HG02884 (cell line): ENCODE data around the gene SLC7A6OS.

Source experiments
- ATAC-seq: cut with Tn5 transposase; IDR thresholded peaks from one replicate; pipeline ENCODE4 v1.9.1; 2021; ENCODE audit warnings: mild to moderate bottlenecking, moderate library complexity; ENCODE audit not compliant: unreplicated experiment

Gene SLC7A6OS

DNA sequence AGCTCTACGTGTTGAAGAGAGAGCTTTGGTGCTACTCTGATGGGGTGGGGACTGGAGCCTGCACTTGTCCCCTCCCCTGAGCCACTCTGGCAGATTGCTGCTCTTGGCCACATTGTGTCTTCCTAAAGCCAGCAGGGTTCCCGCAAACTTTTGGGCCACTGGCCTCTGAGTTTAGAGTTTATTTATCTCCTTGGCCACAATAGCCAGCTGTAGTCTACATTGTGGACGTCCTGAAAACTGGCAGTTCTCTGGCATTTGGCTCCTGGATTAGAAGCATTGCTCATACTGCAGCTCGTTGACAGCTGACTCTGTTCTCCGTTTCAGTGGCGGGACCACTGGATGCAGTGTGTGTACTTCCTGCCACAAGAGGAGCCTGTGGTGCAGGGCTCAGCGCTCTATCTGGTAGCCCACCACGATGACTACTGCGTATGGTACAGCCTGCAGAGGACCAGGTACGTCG, 34.6 kb upstream of the SLC7A6OS start:
- no peak for ATAC-seq

DNA sequence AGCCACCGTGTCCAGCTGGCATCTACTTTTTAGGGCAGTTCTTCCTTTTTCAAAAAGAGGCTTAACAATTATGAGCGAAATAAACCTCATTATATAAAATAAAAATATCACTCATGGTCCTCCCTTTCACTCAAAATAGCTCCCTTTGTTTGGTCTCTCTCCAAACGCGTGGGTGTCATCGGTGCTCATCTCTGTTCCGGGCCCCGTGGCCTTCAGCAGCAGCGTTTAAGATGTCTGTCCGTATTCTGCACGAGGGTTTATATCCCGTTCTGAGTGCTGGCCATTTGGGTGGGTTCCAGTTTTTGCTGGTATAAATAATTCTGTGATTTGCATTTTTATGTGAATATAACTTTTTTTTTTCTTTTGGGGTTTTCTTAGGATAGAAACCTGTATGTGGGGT, 33.5 kb upstream of the SLC7A6OS start:
- no peak for ATAC-seq

- no peak for ATAC-seq
These were observed 32.4 kb upstream of the SLC7A6OS start for GRCh38 chr16:68343137-68343536.

DNA sequence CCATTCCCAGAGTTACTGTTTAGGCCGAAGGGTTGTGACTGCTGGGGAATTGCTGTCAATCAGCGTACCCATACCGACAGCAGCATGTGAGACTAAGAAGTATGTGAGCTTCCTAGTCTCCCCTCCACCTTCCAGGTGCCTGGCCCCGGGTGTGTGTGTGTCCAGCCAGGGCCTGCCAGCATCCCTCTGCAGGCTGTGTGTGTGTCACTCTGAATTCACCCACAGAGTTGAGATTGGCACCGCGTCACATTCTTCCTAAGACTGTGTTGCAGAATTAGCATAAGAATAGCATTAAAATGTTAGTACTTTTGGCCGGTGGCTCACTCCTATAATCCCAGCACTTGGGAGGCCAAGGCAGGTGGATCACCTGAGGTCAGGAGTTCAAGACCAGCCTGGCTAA, 31.9 kb upstream of the SLC7A6OS start:
- ATAC-seq = no peak

GRCh38 chr16:68339214-68339613, 28.5 kb upstream of the SLC7A6OS start:
- ATAC-seq = no peak

DNA sequence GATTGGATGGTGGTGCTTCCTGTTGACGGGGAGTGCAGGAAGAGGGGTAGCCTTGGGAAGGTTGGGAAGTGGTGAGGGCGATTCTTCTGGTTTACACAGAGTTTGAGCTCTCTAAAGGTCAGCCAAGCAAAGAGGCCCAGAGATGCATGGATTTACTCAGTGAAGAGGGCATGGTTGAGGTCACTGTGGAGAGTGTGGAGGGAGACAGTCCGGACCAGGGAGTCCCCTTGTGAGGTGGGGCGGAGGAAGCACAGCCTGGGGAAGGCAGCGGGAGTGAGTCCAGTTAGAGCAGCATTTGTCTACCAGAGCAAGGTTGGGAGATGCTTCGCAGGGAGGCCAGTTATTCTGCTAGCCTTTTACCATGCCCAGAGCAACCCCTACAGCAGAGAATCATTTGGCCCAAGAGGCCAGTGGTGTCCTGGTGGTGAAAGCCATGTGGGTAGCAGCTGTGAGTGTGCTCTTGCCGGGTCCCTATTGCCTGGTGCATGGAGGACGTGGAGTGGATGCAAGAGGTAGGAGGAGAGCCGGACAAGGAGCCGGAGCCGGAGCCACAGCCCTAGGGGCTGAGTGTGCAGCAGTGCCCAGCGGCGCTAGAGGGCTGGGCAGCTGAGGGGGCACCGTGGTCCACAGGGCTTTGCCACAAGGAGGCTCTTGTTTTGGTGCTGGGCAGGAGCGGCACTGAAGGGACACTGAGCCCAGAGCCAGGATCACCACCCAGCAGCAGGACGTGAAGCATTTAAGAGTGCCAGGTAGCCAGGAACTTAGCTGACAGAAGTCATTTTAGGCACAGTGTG, 27.8 kb upstream of the SLC7A6OS start:
- ATAC-seq = no peak

GRCh38 chr16:68335175-68335574, 24.4 kb upstream of the SLC7A6OS start:
- ATAC-seq = no peak

DNA sequence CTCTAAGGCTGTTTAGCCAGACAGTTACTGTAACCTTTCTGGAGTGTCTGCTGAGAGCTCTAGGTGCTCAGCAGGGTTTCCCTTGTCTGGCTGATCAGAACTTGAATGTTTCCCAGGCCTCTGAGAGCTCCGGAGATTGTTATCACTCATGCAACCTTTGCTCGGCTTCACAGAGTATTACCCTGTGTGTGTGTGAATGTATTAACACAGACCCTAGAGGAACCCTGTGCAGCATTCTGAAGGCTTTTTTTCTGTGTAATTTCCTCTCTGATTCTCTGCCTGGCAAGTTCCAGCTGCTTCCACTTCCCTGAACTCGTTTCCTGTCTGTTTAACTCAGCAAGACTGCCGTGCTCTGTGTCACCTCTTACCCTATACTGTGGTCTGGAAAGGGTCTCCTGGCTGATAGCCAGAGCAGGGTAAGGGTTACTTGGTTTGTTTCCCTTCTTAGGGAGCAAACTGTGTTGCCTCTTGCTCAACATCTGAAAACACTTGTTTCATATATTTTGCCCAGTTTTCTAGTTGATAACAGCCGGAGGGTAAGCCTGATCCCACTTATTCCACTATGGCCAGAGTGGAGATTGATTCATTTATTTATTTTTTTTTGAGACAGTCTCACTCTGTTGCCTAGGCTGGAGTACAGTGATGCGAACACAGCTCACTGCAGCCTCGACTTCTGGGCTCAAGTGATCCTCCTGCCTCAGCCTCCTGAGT, 21.8 kb upstream of the SLC7A6OS start:
- ATAC-seq = no peak

DNA sequence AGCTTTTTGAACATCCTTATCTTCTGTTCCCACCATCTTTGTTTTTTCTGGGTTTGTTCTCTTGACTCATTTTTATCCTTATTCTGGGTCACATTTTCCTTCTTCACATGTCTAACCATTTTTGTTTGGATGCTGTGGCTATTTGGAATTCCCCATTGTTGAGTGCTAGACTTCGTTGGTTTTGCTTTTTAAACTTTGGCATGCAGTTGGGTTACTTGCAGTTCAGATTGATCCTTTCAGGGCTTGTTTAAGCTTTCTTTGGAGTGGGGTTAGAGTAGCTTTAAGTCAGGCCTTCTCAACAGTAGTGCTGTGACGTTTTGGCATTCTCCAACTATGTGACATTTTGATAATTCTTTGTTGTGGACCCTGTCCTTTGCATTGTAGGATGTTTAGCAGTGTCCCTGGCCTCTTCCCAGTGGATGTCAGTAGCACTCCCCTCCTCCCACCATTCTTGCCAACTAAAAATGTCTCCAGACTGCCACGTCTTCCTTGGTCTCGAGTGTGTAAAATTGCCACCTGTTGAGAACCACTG, 21.2 kb upstream of the SLC7A6OS start:
- ATAC-seq = no peak

DNA sequence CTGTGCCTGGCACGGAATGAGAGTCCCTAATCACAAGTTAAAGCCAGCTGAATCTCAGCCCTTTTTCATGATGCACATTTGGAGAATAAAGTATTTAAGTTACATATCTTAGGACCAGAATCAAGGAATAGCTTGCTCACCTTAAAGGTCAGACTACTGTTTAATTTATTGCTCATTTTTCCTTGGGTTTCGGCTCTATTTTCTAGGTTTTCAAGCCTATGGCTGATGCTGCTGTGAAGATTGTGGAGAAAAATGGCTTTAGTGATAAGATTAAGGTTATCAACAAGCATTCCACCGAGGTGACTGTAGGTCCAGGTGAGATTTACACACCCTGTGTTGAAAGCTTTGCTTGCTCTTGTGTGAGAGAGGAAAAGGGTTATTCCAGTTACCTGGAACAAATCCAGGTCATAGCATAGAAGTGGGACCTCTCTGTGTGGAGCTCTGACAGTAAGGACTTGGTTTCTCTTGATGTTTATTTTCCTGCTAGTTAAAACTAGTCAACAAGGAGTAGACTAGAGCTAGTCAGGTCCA, 18.2 kb upstream of the SLC7A6OS start:
- no peak for ATAC-seq

DNA sequence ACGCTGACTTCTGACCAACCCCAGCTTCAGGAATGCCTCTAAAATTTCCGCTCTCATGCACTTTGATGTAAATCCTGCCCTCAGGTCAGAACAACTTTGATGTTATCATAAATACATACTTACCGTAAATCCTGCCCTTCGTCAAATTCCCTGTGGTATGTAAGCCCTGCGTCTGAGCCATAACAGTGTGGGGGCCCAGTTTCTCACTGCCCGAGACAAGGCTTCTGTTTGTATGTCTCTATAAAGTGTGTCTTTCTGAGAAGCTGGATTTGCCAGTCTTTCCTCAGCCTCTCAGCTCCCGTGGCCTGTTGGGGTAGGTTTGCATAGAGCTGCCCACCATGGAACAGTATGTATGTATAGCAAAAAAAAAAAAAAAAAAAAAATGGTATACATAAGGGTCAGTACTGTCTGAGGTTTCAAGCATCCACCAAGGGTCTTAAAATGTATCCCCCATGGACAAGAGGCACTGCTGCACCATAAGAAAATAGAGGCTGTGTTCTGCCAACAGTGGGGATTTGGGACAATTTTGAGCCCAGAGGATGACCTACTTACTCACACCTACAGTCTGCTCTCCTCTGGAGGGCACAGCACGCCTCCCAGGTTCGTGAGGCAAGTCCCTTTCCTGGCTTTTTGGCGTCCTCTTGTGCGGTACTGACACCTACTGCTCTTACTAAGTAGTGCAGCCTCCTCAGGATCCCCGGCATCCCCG, 17.6 kb upstream of the SLC7A6OS start:
- ATAC-seq = no peak

DNA sequence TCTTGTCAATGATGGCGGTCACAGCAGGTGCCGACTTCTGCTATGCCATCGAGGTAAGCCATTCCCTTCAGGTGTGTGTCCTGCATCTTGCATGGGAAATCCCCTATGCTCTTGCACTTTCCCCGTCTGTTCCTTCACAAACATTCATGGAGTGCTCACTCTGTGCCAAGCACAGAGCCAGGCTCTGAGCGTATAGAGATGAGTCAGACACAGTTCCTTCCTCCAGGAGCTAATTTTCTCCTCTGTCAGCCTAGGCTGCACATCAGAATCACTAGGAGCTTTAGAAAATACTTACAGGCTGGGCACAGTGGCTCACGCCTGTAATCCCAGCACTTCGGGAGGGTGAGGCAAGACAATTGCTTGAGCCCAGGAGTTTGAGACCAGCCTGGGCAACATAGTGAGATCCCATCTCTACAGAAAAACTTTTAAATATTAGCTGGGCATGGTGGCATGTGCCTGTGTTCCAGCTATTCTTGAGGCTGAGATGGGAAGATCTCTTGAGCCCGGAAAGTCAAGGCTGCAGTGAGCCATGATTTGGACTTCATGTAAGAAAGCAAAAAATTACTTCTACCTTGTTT, 14.1 kb upstream of the SLC7A6OS start:
- ATAC-seq = no peak

DNA sequence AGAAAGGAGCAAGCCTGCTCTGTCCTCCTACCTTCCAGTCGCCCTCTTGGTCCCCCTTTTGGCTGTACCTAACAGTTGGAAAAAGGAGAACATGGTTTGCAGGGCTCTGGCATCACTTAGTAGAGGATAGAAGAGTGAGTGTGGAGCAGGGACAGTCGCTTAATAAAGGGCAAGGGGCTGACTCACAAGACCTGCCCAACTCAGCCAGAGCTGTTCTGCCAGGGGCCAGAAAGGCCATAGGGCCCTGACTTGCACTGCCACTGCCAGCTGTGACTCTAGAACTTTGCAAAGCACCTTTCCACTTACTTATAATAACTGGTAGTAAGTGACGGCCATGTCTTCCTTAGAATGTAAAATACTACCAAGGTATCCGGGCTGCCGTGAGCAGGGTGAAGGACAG, 13.6 kb upstream of the SLC7A6OS start:
- ATAC-seq = no peak

GRCh38 chr16:68319185-68319908, 8.6 kb upstream of the SLC7A6OS start:
- peak; percentile 50 for ATAC-seq

DNA sequence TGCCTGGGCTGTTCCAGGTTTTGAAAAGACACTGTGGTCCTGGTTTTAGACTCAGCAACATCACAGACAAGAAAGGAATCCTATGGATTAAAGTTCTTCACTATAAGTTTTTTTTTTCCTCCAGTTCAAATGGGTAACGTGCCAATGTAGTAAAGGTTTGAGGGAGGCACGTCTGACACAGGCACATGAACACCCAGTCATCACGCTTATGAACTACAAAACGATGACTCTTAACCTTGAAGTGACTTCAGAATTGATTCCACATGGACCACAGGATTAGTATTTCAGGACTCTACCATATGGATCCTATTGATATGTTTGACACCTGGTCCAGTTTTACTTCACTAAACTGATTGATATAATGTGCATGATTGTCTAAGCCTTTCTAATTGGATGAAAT, 2.4 kb upstream of the SLC7A6OS start:
- ATAC-seq = no peak

DNA sequence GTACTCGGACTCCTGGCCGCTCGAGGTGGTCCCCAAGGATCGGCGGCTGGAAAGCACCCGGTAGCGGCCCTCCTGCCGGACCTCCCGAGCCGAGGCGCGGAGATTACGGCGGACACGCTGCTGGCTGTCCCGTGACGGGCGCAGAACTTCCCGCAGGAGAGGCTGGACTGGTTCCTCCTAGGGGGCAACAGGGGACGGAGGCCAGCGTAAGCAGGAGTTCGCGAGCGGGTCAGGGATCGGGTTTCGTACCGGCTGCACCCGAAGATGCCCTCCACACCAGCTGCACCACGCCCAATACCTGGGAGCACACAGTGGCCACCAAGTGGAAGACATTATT, 341 bp downstream of the SLC7A6OS start:
- ATAC-seq = no peak

- no peak for ATAC-seq
These were observed 947 bp downstream of the SLC7A6OS start for GRCh38 chr16:68309799-68310198.

GRCh38 chr16:68306633-68307032, 4.1 kb downstream of the SLC7A6OS start:
- ATAC-seq = no peak

DNA sequence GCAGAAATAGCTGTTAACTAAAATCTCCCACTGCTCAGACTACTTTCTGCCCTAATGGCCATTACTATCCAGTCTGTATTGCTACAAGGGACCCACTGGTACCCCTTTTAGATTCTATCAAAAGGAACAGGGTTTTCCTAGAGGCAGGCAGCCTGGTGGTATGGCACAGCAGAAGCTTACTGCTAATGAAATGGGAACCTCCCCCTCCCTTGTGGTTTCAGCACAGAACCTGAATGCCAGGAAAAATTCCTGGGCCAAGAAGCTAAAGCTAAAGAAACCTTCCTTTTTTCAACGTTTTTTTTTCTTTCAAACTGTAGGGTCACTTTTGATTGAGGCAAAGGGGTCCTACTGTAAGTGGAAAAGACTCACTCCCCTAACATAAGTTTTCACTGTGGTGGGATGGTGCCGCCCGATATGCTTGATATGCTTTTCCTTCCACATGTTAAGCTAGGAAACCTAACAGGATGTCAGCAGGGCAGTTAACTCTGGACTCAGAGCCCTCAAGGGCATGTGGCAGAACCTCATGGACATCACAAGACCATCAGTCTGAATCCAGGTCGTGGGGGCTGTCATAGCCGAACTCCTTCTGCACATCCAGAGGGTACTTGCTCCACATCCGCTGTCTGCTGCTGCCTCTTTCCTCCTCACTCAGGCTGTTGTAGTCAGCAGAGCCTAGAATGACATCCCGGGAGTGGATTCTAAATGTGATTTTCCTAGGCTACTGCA, 9.8 kb downstream of the SLC7A6OS start:
- no peak for ATAC-seq
